Activated T-cell treated with anti-CD3 and anti-CD28 coated beads, Interleukin-2, amount 50 U/mL, for 72 hours (primary cell): Measurements from ENCODE around the gene MAST2. TPM values are rescaled to one million over a fixed set of nuclear protein-coding genes. Genes with fewer than 3 reads are reported as not detected.
A peak's percentile ranks its signal among the peaks of the same experiment; 100 is the strongest.
"Not testable (repeated sequence)": the region's sequence is repeated elsewhere in the genome, so short reads cannot be mapped to it uniquely, and the experiment has no call there.

ENCODE experiments used
- ATAC-seq, 2 donors: fragments of 150-1000 bp; cut with Tn5 transposase; replicated peaks in 1 of 2; 2 replicates each; pipeline ENCODE4 v1.10.0; 2021; ENCODE audit warnings: moderate library complexity in 2 of 2, mild to moderate bottlenecking in 1 of 2
- DNase-seq, 2 donors: peaks; one replicate each; pipeline ENCODE4 v3.0.0; 2021 to 2022; ENCODE audit warnings: mixed read lengths in 1 of 2
- H3K27ac Mint-ChIP-seq: one replicate; pipeline ENCODE4 v1.8.0; 2022; ENCODE audit warnings: mild to moderate bottlenecking, moderate library complexity, mixed read lengths
- H3K27me3 Mint-ChIP-seq: one replicate; pipeline ENCODE4 v1.8.0; 2022; ENCODE audit warnings: low read depth, mixed read lengths
- H3K36me3 Mint-ChIP-seq, 2 donors: one replicate each; pipeline ENCODE4 v1.8.0; 2022; ENCODE audit warnings: mixed read lengths in 2 of 2, mild to moderate bottlenecking in 1 of 2; ENCODE audit not compliant: insufficient read depth in 2 of 2
- H3K4me1 Mint-ChIP-seq: one replicate; pipeline ENCODE4 v1.8.0; 2022; ENCODE audit warnings: low read depth, mixed read lengths
- H3K4me3 Mint-ChIP-seq, 2 donors: one replicate each; pipeline ENCODE4 v1.8.0; 2022; ENCODE audit warnings: mild to moderate bottlenecking in 2 of 2, mixed read lengths in 2 of 2, moderate library complexity in 2 of 2
- H3K9me3 Mint-ChIP-seq, 2 donors: one replicate each; pipeline ENCODE4 v1.8.0; 2022; ENCODE audit warnings: mixed read lengths in 2 of 2
- total RNA-seq, 2 donors: library from RNA; stranded (reverse); gene quantifications; one replicate each; pipeline ENCODE4 v1.2.3, GENCODE V29; 2022

MAST2 gene
- total RNA-seq, 2 donors from 2014 or later = 20.7 to 21.0 TPM

DNA sequence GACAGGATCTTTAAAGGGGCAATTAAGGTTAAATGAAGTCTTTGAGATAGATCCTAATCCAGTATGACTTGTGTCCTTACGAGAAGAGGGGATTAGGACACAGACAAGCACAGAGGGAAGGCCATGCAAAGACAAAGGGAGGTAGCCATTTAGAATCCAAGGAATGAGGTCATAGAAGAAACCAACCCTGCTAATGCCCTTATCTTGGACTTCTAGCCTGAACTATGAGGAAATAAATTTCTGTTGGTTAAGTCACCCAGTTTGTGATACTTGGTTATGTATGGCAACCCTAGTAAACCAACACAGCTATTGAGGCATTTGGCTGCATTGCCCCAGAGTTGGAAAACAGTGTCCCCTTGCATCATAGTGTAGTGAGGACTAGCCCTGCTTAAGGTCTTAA lies 121.3 kb downstream of the MAST2 start:
- Mint-ChIP-seq H3K9me3 (no peaks in the 10 kb centered on the region), H3K4me3 (no peak overlapping the region), H3K36me3 (no peaks in the 10 kb centered on the region), H3K27ac (no peak overlapping the region), H3K27me3 (no peaks in the 10 kb centered on the region), H3K4me1 (peaks cover 9% of the 10 kb centered on the region)
- ATAC-seq = no peak
- no peak for DNase-seq

DNA sequence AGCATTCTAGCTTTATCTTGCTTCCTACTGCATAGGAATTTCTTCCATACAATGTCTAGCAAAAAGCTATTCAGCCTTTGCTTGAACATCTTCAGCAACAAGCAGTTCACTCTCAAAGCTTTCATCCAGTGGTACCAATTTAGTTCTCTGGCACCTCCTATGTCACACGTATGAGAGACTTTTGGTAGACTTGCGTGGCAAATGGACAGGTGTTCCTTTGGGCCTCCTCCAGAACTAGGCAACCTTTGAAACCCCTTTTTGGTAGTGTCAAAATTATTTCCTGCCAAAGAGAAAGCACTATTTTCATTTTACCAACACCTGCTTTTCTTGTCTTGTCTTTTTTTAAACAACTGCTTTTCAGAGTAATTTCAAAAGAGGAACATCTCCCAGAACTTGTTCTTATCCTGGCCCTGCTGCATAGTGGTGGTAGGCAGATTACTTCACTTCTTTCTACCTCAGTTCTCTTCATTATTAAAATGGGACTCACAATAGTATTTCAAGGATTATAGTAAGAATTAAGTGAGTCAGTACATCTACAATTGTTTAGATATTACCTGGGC lies 122.4 kb downstream of the MAST2 start:
- DNase-seq = no peak
- ATAC-seq = no peak
- Mint-ChIP-seq H3K4me1 (peaks cover 9% of the 10 kb centered on the region), H3K27ac (no peak overlapping the region), H3K36me3 (no peaks in the 10 kb centered on the region), H3K9me3 (no peaks in the 10 kb centered on the region), H3K27me3 (no peaks in the 10 kb centered on the region), H3K4me3 (no peak overlapping the region)

DNA sequence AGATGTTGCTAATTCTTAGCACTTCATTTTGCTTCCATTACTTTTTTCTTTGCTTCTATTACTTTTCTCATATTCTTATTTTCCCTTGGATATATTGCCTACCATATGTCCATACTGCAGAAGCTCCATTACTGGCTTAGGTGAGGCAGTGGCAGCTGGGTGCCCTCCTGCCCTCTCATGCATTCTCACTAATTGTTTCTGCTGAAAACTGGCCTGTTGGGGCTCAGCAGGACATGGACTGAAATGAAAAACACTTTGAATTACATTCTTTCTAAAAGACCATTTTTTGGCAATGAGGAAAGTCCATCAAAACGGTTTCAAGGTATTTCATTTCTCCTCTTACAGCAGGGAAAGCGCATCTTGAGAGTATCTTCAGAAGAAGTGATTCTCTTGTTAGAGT lies 122.9 kb downstream of the MAST2 start:
- peaks cover 9% of the 10 kb centered on the region for H3K4me1 Mint-ChIP-seq
- no peak for ATAC-seq
- no peak overlapping the region for H3K27ac Mint-ChIP-seq
- H3K36me3 Mint-ChIP-seq = no peaks in the 10 kb centered on the region
- no peak for DNase-seq
- H3K27me3 Mint-ChIP-seq = no peaks in the 10 kb centered on the region
- H3K4me3 Mint-ChIP-seq = no peak overlapping the region
- H3K9me3 Mint-ChIP-seq = no peaks in the 10 kb centered on the region

DNA sequence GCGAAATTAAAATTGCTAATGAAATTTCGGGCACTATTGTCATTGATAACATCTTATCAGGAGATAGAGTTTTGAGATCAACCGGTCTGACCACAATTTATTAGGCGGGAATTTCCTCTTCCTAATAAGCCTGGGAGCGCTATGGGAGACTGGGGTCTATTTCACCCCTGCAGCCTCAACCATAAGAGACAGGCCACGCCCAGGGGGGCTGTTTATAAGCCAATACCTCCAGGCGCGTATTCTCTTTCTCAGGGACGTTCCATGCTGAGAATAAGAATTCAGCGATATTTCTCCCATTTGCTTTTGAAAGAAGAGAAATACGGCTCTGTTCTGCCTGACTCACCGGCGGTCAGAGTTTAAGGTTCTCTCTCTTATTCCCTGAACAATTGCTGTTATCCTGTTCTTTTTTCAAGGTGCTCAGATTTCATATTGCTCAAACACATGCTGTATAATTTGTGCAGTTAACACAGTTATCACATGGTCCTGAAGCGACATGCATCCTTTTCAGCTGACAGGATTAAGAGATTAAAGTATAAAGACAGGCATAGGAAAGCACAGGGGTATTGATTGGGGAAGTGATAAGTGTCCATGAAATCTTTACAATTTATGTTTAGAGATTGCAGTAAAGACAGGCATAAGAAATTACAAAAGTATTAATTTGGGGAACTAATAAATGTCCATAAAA lies 124.0 kb downstream of the MAST2 start:
- not testable (repeated sequence) for H3K27me3 Mint-ChIP-seq, DNase-seq, H3K4me1 Mint-ChIP-seq, H3K36me3 Mint-ChIP-seq, H3K4me3 Mint-ChIP-seq, H3K27ac Mint-ChIP-seq, ATAC-seq, H3K9me3 Mint-ChIP-seq

DNA sequence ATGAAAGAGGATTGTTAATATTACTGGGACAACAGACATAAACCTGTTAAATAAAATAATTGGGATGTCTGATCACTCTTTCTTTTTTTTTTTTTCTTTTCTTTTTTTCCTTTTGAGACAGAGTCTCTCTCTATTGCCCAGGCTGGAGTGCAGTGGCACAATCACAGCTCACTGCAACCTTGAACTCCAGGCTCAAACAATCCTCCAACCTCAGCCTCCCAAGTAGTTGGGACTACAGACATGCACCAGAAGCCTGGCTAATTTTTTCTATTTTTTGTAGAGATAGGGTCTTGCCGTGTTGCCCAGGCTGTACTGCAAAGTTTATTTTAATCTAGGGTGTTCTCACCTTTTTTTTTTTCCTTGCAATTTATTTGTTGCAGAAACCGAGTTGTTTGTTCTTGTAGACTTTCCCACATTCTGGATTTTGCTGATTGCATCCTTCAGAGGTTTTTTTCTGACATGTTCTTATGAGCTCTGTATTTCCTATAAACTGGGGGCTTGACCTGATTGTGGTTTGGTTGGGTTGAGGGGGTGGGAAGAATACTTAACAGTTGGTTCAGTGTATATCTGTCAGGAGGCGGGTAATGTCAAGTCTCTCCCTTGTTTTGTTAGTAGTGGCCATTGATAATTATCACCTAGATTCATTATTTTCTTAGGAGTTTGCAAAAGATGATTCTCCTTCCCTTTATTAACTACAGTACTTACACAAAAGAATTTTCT lies 125.2 kb downstream of the MAST2 start:
- H3K9me3 Mint-ChIP-seq = no peaks in the 10 kb centered on the region
- no peaks in the 10 kb centered on the region for H3K36me3 Mint-ChIP-seq
- H3K4me3 Mint-ChIP-seq = no peak overlapping the region
- DNase-seq (no peak), ATAC-seq (no peak)
- H3K27me3 Mint-ChIP-seq = no peaks in the 10 kb centered on the region
- no peak overlapping the region for H3K27ac Mint-ChIP-seq
- H3K4me1 Mint-ChIP-seq = peaks cover 9% of the 10 kb centered on the region

DNA sequence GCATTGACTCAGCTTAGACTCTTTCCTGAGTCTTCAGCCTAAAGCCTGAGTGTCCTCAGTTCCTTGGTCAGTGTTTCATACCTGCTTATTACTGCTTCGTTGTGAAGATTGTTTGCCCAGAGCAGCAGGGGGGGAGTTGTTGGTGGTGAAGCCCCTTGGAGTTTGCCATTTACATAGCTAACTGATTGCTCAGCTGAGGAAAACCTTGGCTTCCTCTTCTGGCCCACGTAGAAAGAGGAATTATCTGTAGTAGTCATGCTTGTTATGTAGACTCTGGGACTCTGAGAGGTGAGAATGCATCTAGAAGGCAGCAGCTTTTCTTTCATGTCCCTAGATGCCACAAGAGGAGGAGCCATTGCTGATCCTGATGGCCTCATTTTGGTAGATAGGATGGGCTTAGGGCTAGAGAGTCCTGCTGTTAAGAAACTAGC lies 125.9 kb downstream of the MAST2 start:
- H3K4me1 Mint-ChIP-seq = peaks cover 9% of the 10 kb centered on the region
- no peaks in the 10 kb centered on the region for H3K27me3 Mint-ChIP-seq
- no peak for DNase-seq
- peak overlapping the region; percentile 10 for H3K27ac Mint-ChIP-seq
- H3K36me3 Mint-ChIP-seq = no peaks in the 10 kb centered on the region
- no peak for ATAC-seq
- no peaks in the 10 kb centered on the region for H3K9me3 Mint-ChIP-seq
- no peak overlapping the region for H3K4me3 Mint-ChIP-seq

DNA sequence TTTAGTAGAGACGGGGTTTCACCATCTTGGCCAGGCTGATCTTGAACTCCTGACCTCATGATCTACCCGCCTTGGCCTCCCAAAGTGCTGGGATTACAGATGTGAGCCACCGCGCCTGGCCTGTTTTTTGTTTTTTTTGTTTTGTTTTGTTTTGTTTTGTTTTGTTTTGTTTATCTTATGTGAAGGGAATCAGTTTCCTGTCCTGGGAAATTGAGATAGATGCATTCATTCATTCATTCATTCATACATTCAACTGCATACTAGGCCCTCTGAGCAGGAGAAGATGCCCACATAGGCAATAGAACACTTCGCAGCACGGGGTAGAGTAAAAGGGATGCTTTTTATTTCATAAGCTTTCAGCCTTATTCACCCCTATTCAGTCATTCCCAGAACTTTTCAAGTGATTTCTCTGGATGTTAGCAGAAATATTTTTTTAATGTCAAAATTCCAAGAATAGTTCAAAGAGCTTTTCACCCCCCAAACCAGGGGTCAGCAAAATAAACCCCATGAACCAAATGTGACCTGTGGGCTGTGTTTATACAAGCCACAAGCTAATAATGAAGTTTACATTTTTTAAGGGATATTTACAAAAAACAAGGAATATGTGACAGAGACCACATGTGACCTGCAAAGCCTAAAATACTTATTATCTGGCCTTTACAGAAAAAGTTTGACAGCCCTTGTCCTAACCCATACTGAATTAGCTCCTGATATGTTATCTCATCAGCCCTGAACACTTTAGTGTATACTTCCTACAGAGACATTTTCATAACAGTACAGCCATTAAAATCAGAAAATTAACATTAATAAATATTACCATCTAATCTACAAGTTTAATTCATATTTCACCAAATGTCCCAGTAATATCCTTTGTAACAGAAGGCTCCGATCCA lies 127.1 kb downstream of the MAST2 start:
- H3K27me3 Mint-ChIP-seq = no peaks in the 10 kb centered on the region
- H3K4me1 Mint-ChIP-seq = peaks cover 9% of the 10 kb centered on the region
- H3K9me3 Mint-ChIP-seq = no peaks in the 10 kb centered on the region
- H3K36me3 Mint-ChIP-seq = no peaks in the 10 kb centered on the region
- H3K27ac Mint-ChIP-seq = no peak overlapping the region
- no peak for DNase-seq
- ATAC-seq = no peak
- no peak overlapping the region for H3K4me3 Mint-ChIP-seq

DNA sequence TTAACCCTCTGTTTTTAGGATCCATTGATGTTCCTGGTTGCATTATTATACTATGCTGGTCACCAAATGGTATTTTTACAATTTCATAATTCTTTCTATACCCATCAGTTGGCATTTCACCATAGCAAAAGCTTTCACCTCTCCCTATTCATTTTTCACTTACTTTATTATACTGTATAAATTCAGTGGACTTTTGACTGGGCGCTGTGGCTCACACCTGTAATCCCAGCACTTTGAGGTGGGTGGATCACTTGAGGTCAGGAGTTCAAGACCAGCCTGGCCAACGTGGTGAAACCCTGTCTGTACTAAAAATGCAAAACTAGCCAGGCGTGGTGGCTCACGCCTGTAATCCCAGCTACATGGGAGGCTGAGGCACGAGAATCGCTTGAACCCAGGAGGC lies 128.8 kb downstream of the MAST2 start:
- not testable (repeated sequence) for H3K9me3 Mint-ChIP-seq, ATAC-seq, H3K4me3 Mint-ChIP-seq, H3K27ac Mint-ChIP-seq, DNase-seq, H3K4me1 Mint-ChIP-seq, H3K36me3 Mint-ChIP-seq, H3K27me3 Mint-ChIP-seq

DNA sequence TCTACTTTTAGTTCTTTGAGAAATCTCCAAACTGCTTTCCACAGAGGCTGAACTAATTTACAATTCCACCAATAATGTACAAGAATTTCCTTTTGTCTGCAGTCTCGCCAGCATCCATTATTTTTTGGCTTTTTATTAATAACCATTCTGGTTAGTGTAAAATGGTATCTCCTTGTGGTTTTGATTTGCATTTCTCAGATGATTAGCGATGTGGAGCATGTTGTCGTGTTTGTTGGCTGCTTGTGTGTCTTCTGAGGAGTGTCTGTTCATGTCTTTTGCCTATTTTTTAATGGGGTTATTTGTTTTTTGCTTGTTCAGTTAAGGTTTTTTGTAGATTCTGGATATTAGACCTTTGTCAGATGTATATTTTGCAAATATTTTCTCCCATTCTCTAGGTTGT lies 131.5 kb downstream of the MAST2 start:
- no peaks in the 10 kb centered on the region for H3K27me3 Mint-ChIP-seq
- no peak for ATAC-seq
- H3K36me3 Mint-ChIP-seq = no peaks in the 10 kb centered on the region

DNA sequence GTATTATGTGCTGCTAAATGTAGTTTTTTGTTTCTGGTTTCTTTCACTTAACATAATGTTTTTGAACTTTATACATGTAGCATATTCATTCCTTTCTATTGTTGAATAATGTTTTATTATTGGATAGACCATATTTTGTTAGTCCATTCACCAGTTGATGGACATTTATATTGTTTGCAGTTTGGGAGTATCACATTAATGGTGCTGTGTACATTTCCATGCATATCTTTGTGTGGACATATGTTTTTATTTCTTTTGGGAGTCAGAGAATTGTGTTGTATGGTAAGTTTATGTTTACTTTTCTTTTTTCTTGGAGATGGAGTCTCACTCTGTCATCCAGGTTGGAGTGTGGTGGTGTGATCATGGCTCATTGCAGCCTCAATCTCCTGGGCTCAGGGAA lies 134.6 kb downstream of the MAST2 start:
- no peak for ATAC-seq
- peaks cover 2 to 3% of the 10 kb centered on the region in 2 donors for H3K9me3 Mint-ChIP-seq
- no peak for DNase-seq
- no peaks in the 10 kb centered on the region for H3K27me3 Mint-ChIP-seq
- no peaks in the 10 kb centered on the region for H3K4me1 Mint-ChIP-seq
- H3K4me3 Mint-ChIP-seq = no peak overlapping the region
- no peak overlapping the region for H3K27ac Mint-ChIP-seq
- H3K36me3 Mint-ChIP-seq = peaks cover 0 to 4% of the 10 kb centered on the region in 2 donors

More for the DNA sequence above, 131.5 kb downstream of the MAST2 start:
- H3K27ac Mint-ChIP-seq = no peak overlapping the region
- no peaks in the 10 kb centered on the region for H3K9me3 Mint-ChIP-seq
- H3K4me1 Mint-ChIP-seq = no peaks in the 10 kb centered on the region
- H3K4me3 Mint-ChIP-seq = no peak overlapping the region
- DNase-seq = no peak

DNA sequence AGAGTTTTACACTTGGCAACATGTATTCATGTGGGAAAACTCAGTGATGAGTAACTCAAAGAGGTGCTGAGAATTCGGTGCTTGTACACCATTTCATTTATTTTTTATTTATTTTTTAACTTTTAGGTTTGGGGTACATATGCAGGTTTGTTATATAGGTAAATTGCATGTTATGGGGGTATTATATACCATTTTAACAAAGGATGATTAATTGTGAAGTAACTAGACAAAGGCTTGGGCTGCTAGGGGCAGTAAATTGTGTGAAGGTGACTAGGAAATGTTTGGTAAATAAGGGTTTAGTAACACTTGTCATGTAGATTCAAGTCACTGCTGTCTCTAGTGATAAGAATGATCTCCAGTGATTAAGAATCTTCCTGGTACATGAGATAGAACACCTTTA lies 139.0 kb downstream of the MAST2 start:
- no peak overlapping the region for H3K27ac Mint-ChIP-seq
- no peak for DNase-seq
- no peaks in the 10 kb centered on the region for H3K4me1 Mint-ChIP-seq
- no peaks in the 10 kb centered on the region for H3K27me3 Mint-ChIP-seq
- peaks cover 0 to 5% of the 10 kb centered on the region in 2 donors for H3K36me3 Mint-ChIP-seq
- peaks cover 2 to 3% of the 10 kb centered on the region in 2 donors for H3K9me3 Mint-ChIP-seq
- no peak overlapping the region for H3K4me3 Mint-ChIP-seq
- no peak for ATAC-seq

DNA sequence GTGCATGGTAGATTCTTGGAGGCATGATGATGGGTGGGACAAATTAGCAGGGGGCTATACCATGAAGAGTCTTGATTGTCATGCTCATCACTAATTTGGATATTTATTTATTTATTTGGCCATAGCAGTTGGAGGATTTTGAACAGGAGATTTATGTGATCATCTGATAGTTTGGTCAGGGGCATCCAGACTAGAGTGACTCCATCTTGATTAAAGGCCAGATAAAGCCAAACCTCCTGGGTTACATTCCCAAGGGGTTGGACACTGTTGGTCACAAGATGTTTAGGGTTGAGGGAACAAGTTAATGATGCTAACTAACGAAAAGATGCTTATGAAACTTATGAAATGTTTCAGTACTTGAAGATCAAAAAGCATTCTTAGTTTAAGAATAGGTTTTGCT lies 139.8 kb downstream of the MAST2 start:
- no peak for ATAC-seq
- no peaks in the 10 kb centered on the region for H3K27me3 Mint-ChIP-seq

DNA sequence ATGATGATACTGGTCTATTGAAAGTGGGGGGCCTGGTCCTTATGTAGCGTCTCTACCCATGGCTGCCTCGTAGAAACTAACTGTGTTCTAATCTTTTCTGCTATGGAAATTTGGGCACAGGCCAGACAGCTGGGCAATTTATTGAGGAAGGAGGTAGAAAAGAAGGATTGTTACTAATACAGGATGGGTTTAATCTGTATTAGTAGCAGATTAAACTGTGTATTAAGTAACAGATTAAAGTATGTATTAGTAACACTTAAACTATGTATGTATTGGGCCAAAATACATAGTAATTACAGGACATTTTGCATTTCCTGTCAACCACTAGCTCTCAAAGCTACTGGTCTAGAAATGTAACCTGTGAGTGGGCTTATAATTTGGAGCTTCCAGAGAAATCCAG lies 142.0 kb downstream of the MAST2 start:
- Mint-ChIP-seq H3K27me3 (no peaks in the 10 kb centered on the region), H3K4me3 (no peak overlapping the region)
- no peak for ATAC-seq

More for the DNA sequence above, 139.8 kb downstream of the MAST2 start:
- H3K4me1 Mint-ChIP-seq = no peaks in the 10 kb centered on the region
- peaks cover 2 to 3% of the 10 kb centered on the region in 2 donors for H3K9me3 Mint-ChIP-seq
- no peak overlapping the region for H3K27ac Mint-ChIP-seq
- no peak overlapping the region for H3K4me3 Mint-ChIP-seq
- peaks cover 0 to 7% of the 10 kb centered on the region in 2 donors for H3K36me3 Mint-ChIP-seq
- no peak for DNase-seq

More for the DNA sequence above, 142.0 kb downstream of the MAST2 start:
- no peak for DNase-seq
- Mint-ChIP-seq H3K9me3 (peaks cover 2 to 3% of the 10 kb centered on the region in 2 donors), H3K4me1 (no peaks in the 10 kb centered on the region), H3K27ac (no peak overlapping the region), H3K36me3 (peaks cover 0 to 7% of the 10 kb centered on the region in 2 donors)
